Kidney glomerular epithelial cell (primary cell): ENCODE data around the gene PJA1.

Experiments
- DNase-seq: peaks from one replicate; lab custom pipeline; 2025; lab: John Stamatoyannopoulos, UW

PJA1 gene

GRCh38 chrX:69142788-69143469 lies 22.3 kb downstream of the PJA1 start:
- DNase-seq, result no peak

- no peak for DNase-seq
Observed at GRCh38 chrX:69140837-69141236, 24.4 kb downstream of the PJA1 start.

- DNase-seq, result no peak
Observed at GRCh38 chrX:69139516-69139915, 25.7 kb downstream of the PJA1 start.

- no peak for DNase-seq
Observed at GRCh38 chrX:69138512-69138911, 26.7 kb downstream of the PJA1 start.

GRCh38 chrX:69138118-69138390 lies 27.2 kb downstream of the PJA1 start:
- DNase-seq, result no peak

GRCh38 chrX:69137371-69138117 lies 27.7 kb downstream of the PJA1 start:
- DNase-seq, result no peak

GRCh38 chrX:69136546-69137331 lies 28.5 kb downstream of the PJA1 start:
- DNase-seq, result no peak

- peak; percentile 62 for DNase-seq
Observed at GRCh38 chrX:69133921-69134542, 31.2 kb downstream of the PJA1 start.

GRCh38 chrX:69131886-69132285 lies 33.4 kb downstream of the PJA1 start:
- no peak for DNase-seq

GRCh38 chrX:69130439-69130838 lies 34.8 kb downstream of the PJA1 start:
- DNase-seq, result no peak

- no peak for DNase-seq
Observed at GRCh38 chrX:69128588-69128987, 36.7 kb downstream of the PJA1 start.

GRCh38 chrX:69127466-69127865 lies 37.8 kb downstream of the PJA1 start:
- no peak for DNase-seq

- DNase-seq, result no peak
Observed at GRCh38 chrX:69126642-69127041, 38.6 kb downstream of the PJA1 start.

- no peak for DNase-seq
Observed at GRCh38 chrX:69125094-69125493, 40.2 kb downstream of the PJA1 start.

GRCh38 chrX:69124108-69124507 lies 41.1 kb downstream of the PJA1 start:
- DNase-seq, result no peak

- DNase-seq, result no peak
Observed at GRCh38 chrX:69123481-69123880, 41.8 kb downstream of the PJA1 start.

GRCh38 chrX:69121321-69122000 lies 43.8 kb downstream of the PJA1 start:
- DNase-seq, result no peak

- no peak for DNase-seq
Observed at GRCh38 chrX:69120476-69120875, 44.8 kb downstream of the PJA1 start.

GRCh38 chrX:69119122-69119521 lies 46.1 kb downstream of the PJA1 start:
- DNase-seq, result no peak

GRCh38 chrX:69117876-69118526 lies 47.3 kb downstream of the PJA1 start:
- DNase-seq, result no peak

GRCh38 chrX:69116077-69116476 lies 49.2 kb downstream of the PJA1 start:
- DNase-seq, result no peak

GRCh38 chrX:69113723-69114122 lies 51.5 kb downstream of the PJA1 start:
- DNase-seq, result no peak
